Measurements from ENCODE around the gene RNF145. TPM values are rescaled to one million over a fixed set of nuclear protein-coding genes. Genes with fewer than 3 reads are reported as not detected.

Gene RNF145
- total and polyA plus RNA-seq, 2 donors (not counting 1 experiment from before 2014, with no cell fraction given): 24.5 to 57.2 TPM

DNA sequence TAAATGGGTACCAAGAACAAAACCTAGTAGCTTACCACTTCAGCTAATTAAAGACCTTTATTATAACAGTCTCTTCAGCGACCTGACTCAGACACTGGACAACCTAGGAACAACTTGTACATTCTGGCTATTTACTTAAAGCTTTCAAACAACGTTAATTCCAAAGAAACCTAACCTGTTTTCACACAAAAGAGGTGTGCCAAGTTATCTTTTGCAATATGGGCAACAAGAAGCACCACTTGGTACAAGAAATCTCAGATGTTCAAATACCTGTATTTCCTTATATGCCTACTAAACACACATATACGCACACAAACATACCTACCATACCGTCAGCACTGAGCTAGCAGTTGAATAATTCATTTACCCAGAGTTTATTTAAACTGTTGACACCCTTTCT is 23.0 kb downstream of the RNF145 start:
- intact Hi-C loops (cut with micrococcal nuclease): no loop called here
- no peaks in the 10 kb centered on the region for H3K27me3 ChIP-seq (replicated peaks in 1 of 4; ENCODE audit: control extremely low read depth in 1 of 4, control insufficient read depth in 3 of 4, insufficient read depth in 4 of 4, low read length in 3 of 4)
- no peak for TF ChIP-seq CTCF (IDR thresholded peaks at IDR 0.05)
- no peak overlapping the region for H3K4me3 ChIP-seq (ENCODE audit: control extremely low read depth in 1 of 5, extremely low read depth in 1 of 5, insufficient read depth in 1 of 5, low read depth in 2 of 5, low read length in 4 of 5)
- H3K36me3 ChIP-seq (replicated peaks in 1 of 2; ENCODE audit: control extremely low read depth in 1 of 2, control insufficient read depth in 1 of 2, extremely low read depth in 1 of 2, insufficient read depth in 2 of 2, low read length in 1 of 2): peaks cover 9 to 38% of the 10 kb centered on the region in 2 experiments
- Mint-ChIP-seq H3K27ac (peak overlapping the region; percentile 7), H3K4me1 (peaks cover 46% of the 10 kb centered on the region), H3K9me3 (ENCODE audit: insufficient read depth) (no peaks in the 10 kb centered on the region), H3K27me3 (no peaks in the 10 kb centered on the region), H3K4me3 (no peak overlapping the region)
- peaks cover 9 to 19% of the 10 kb centered on the region in 2 donors for H3K4me1 ChIP-seq (ENCODE audit: control insufficient read depth in 2 of 2, insufficient read depth in 2 of 2, low read length in 2 of 2)
- H3K27ac ChIP-seq (ENCODE audit: low read length in 2 of 2): no peak overlapping the region
- ChIA-PET POLR2A (no interaction called here), CTCF (interaction anchor here (1.0 to 4.8 kb wide), 2 partner anchors 13 to 30 kb away, joined by 4 to 21 read pairs; no protein-coding TSS in a partner anchor)
- ATAC-seq (ENCODE audit: low read depth): no peak
- H2AFZ ChIP-seq (ENCODE audit: insufficient read depth, low read depth, low read length, poor library complexity, severe bottlenecking): no peak overlapping the region
- no peak for DNase-seq
- peaks cover 62% of the 10 kb centered on the region for H3K79me2 ChIP-seq (ENCODE audit: control insufficient read depth, insufficient read depth, low read length)
- 97% methylated on average over 3 of the region's 4 CpGs for WGBS (ENCODE audit: insufficient coverage)
- H4K20me1 ChIP-seq (ENCODE audit: control insufficient read depth, insufficient read depth, low read length, poor library complexity, severe bottlenecking): peaks cover 5% of the 10 kb centered on the region
- H3K9me3 ChIP-seq (ENCODE audit: control extremely low read depth in 1 of 3, control insufficient read depth in 2 of 3, insufficient read depth in 1 of 3, low read length in 2 of 3): no peaks in the 10 kb centered on the region
- H3K4me2 ChIP-seq (replicated peaks; ENCODE audit: low read depth, low read length, poor library complexity, severe bottlenecking): no peak overlapping the region
- no peak overlapping the region for H3K9ac ChIP-seq (ENCODE audit: low read length)

- no peak overlapping the region for H3K4me2 ChIP-seq (replicated peaks; ENCODE audit: low read depth, low read length, poor library complexity, severe bottlenecking)
- no peaks in the 10 kb centered on the region for H3K9me3 Mint-ChIP-seq (ENCODE audit: insufficient read depth)
- peaks cover 51% of the 10 kb centered on the region for H3K4me1 Mint-ChIP-seq
- no peak overlapping the region for H3K4me3 ChIP-seq (ENCODE audit: control extremely low read depth in 1 of 5, extremely low read depth in 1 of 5, insufficient read depth in 1 of 5, low read depth in 2 of 5, low read length in 4 of 5)
- no peaks in the 10 kb centered on the region for H3K9me3 ChIP-seq (ENCODE audit: control extremely low read depth in 1 of 3, control insufficient read depth in 2 of 3, insufficient read depth in 1 of 3, low read length in 2 of 3)
- H3K4me1 ChIP-seq (ENCODE audit: control insufficient read depth in 2 of 2, insufficient read depth in 2 of 2, low read length in 2 of 2): peaks cover 14 to 25% of the 10 kb centered on the region in 2 donors
- peaks cover 9 to 36% of the 10 kb centered on the region in 2 experiments for H3K36me3 ChIP-seq (replicated peaks in 1 of 2; ENCODE audit: control extremely low read depth in 1 of 2, control insufficient read depth in 1 of 2, extremely low read depth in 1 of 2, insufficient read depth in 2 of 2, low read length in 1 of 2)
- ChIA-PET POLR2A (no interaction called here), CTCF (no interaction called here)
- H3K4me3 Mint-ChIP-seq: no peak overlapping the region
- H3K27me3 Mint-ChIP-seq: no peaks in the 10 kb centered on the region
- H3K9ac ChIP-seq (ENCODE audit: low read length): no peak overlapping the region
- H3K79me2 ChIP-seq (ENCODE audit: control insufficient read depth, insufficient read depth, low read length): peaks cover 57% of the 10 kb centered on the region
- no peak for TF ChIP-seq EZH2 (IDR thresholded peaks at IDR 0.05; ENCODE audit: borderline replicate concordance, insufficient read depth, low read depth, low read length, poor library complexity, severe bottlenecking)
- TF ChIP-seq CTCF (IDR thresholded peaks at IDR 0.05): no peak
- H3K27ac ChIP-seq (ENCODE audit: low read length in 2 of 2): no peak overlapping the region
- intact Hi-C loops (cut with micrococcal nuclease): no loop called here
- H4K20me1 ChIP-seq (ENCODE audit: control insufficient read depth, insufficient read depth, low read length, poor library complexity, severe bottlenecking): peaks cover 5% of the 10 kb centered on the region
- 75% methylated on average over 4 of the region's 10 CpGs for WGBS (ENCODE audit: insufficient coverage)
- ATAC-seq (ENCODE audit: low read depth) (no peak), DNase-seq (no peak)
- H2AFZ ChIP-seq (ENCODE audit: insufficient read depth, low read depth, low read length, poor library complexity, severe bottlenecking): no peak overlapping the region
- H3K27ac Mint-ChIP-seq: peak overlapping the region; percentile 53
- no peaks in the 10 kb centered on the region for H3K27me3 ChIP-seq (replicated peaks in 1 of 4; ENCODE audit: control extremely low read depth in 1 of 4, control insufficient read depth in 3 of 4, insufficient read depth in 4 of 4, low read length in 3 of 4)
Observed at GRCh38 chr5:159185773-159186172, 23.6 kb downstream of the RNF145 start.
